Measurements from ENCODE around the gene PROM1.

- TF ChIP-seq CTCF (IDR thresholded peaks at IDR 0.05) (no peak), POLR2A (IDR thresholded peaks at IDR 0.05) (no peak)
Measured at GRCh38 chr4:16075975-16076757, 7.7 kb downstream of the PROM1 start.
